Spleen (tissue), 11 donors: Measurements from ENCODE around the gene ALK. TPM values are rescaled to one million over a fixed set of nuclear protein-coding genes. Genes with fewer than 3 reads are reported as not detected.

Source experiments
- DNase-seq: peaks from one replicate; pipeline ENCODE4 v3.0.0-alpha.2; 2020
- H3K27ac ChIP-seq, 8 donors: fragments of 200-600 bp; sonication (generic) in 7 of 8; 1 replicate in 4 of 8; 2 replicates in 4 of 8; pipeline versions ENCODE4 v1.5.0 to v1.8.0; 2016 to 2021; ENCODE audit warnings: inconsistent platforms in 4 of 8, mild to moderate bottlenecking in 4 of 8, moderate library complexity in 1 of 8
- H3K27me3 ChIP-seq, 7 donors: fragments of 200-600 bp; sonication (generic) in 6 of 7; replicated peaks in 1 of 7; 1 replicate in 4 of 7; 2 replicates in 3 of 7; pipeline versions ENCODE4 v1.5.0 to v1.8.0; 2016 to 2021; ENCODE audit warnings: inconsistent platforms in 3 of 7, mild to moderate bottlenecking in 1 of 7
- H3K36me3 ChIP-seq, 6 donors: fragments of 200-600 bp; sonication (generic) in 5 of 6; 1 replicate in 4 of 6; 2 replicates in 2 of 6; pipeline versions ENCODE4 v1.5.0 to v1.8.0; 2016 to 2021; ENCODE audit warnings: inconsistent platforms in 2 of 6
- H3K4me1 ChIP-seq, 6 donors: fragments of 200-600 bp; sonication (generic) in 5 of 6; 1 replicate in 3 of 6; 2 replicates in 3 of 6; pipeline versions ENCODE4 v1.5.0 to v1.8.0; 2016 to 2021; ENCODE audit warnings: inconsistent platforms in 3 of 6
- H3K4me3 ChIP-seq, 8 donors: fragments of 200-600 bp; sonication (generic) in 7 of 8; 1 replicate in 4 of 8; 2 replicates in 4 of 8; pipeline versions ENCODE4 v1.5.0 to v1.8.0; 2016 to 2021; ENCODE audit warnings: inconsistent platforms in 4 of 8, mild to moderate bottlenecking in 4 of 8, moderate library complexity in 2 of 8
- H3K9me3 ChIP-seq, 8 donors: fragments of 200-600 bp; sonication (generic) in 7 of 8; 1 replicate in 4 of 8; 2 replicates in 4 of 8; pipeline versions ENCODE4 v1.5.0 to v1.8.0; 2016 to 2021; ENCODE audit warnings: inconsistent platforms in 4 of 8
- POLR2A ChIP-seq, 3 donors: fragments of 450-650 bp; IDR thresholded peaks; one replicate each; pipeline ENCODE4 v1.5.1; 2017; ENCODE audit warnings: antibody characterized with exemption in 3 of 3, mild to moderate bottlenecking in 1 of 3
- POLR2AphosphoS5 ChIP-seq, 3 donors: sonication (generic); formaldehyde crosslinking; IDR thresholded peaks; one replicate each; pipeline ENCODE4 v1.5.1; 2017; ENCODE audit warnings: antibody characterized with exemption in 3 of 3
- whole genome bisulfite sequencing, 5 donors: extraction: QIAGEN DNeasy Blood & Tissue Kit in 3 of 5; methylation state at CpG; one replicate each; pipeline versions ENCODE4 v1.1.5 to v1.1.7; 2013 to 2018; 5-methylcytosine and 5-hydroxymethylcytosine counted together
- intact Hi-C: fragments of 100-400 bp; cut with DNase I; formaldehyde crosslinking; loops from one replicate; pipeline ENCODE4 v1.15.0; 2023; ENCODE audit warnings: low total_unique reads
- polyA plus RNA-seq, 3 donors: library from polyadenylated mRNA; stranded (reverse); fragments of 200-250 nt; gene quantifications; one replicate each; pipeline ENCODE4 v1.2.1, GENCODE V29; 2013
- total RNA-seq, 7 donors: library from RNA; depleted of rRNA in 3 of 7; stranded (reverse); fragments of >200 nt in 3 of 7; fragmentation: NEBNext Ultra II Directional in 4 of 7; extraction: Animal tissue kit (Norgen Biotek cat#: 25700) in 4 of 7; gene quantifications; one replicate each; pipeline versions ENCODE4 v1.1.0 to v1.2.1, GENCODE V29; 2016 to 2021
- TF ChIP-seq, protein P1 (sequence below), 11 experiments: fragments of 200-600 bp in 7 of 11; fragments of 450-650 bp in 4 of 11; sonication (generic) in 4 of 11; IDR thresholded peaks in 8 of 11; conservative IDR thresholded peaks in 3 of 11; 1 replicate in 7 of 11; 2 replicates in 4 of 11; pipeline versions ENCODE4 v1.4.0 to v1.8.0; 2016 to 2021; ENCODE audit warnings: antibody characterized with exemption in 11 of 11, inconsistent platforms in 4 of 11, mild to moderate bottlenecking in 1 of 11
- donor health status: healthy with polysubstance abuse.
- donor health status: DM: no; HTN: no; CAD: no; lungs with moderate emphysema.
- donor health status: DM: no; HTN: no; CAD: no.
- donor health status: Bipolar disorder and iron deficiency.
- donor health status: healthy.
- donor health status: DM: no; HTN: no; CAD: no.
- donor health status: DM: yes; HTN: yes; CAD: no.

The ALK gene
- total and polyA plus RNA-seq, 10 donors: 0.03 to 0.28 (median 0.06) TPM; not detected in 7

DNA sequence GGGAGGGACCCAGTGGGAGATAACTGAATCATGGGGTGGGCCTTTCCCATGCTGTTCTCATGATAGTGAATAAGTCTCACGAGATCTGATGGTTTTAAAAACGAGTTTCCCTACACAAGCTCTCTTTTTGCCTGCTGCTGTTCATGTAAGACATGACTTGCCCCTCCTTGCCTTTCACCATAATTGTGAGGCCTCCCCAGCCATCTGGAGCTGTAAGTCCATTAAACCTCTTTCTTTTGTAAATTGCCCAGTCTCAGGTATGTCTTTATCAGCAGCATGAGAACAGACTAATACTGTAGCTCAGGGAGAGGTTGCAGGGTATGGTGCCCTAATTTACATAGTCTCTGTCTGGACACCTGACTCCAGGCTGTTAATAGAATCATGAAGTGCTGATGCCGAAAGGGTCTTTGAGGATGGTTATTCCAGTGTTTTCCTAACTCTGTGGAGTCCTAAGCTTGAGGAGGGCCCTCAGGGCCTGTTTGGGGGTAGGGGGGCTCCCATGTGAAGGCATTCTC, 343.2 kb downstream of the ALK start:
- Histone ChIP-seq H3K4me3 (no peak overlapping the region), H3K27ac (no peak overlapping the region), H3K4me1 (no peaks in the 10 kb centered on the region), H3K27me3 (peaks cover 0 to 11% (median 0%) of the 10 kb centered on the region in 7 donors), H3K36me3 (no peaks in the 10 kb centered on the region), H3K9me3 (no peaks in the 10 kb centered on the region)
- intact Hi-C loops: no loop called here
- DNase-seq: no peak
- no peak for TF ChIP-seq POLR2AphosphoS5 (IDR thresholded peaks at IDR 0.05)
- TF ChIP-seq POLR2A (IDR thresholded peaks at IDR 0.05): no peak
- TF ChIP-seq, protein P1, sequence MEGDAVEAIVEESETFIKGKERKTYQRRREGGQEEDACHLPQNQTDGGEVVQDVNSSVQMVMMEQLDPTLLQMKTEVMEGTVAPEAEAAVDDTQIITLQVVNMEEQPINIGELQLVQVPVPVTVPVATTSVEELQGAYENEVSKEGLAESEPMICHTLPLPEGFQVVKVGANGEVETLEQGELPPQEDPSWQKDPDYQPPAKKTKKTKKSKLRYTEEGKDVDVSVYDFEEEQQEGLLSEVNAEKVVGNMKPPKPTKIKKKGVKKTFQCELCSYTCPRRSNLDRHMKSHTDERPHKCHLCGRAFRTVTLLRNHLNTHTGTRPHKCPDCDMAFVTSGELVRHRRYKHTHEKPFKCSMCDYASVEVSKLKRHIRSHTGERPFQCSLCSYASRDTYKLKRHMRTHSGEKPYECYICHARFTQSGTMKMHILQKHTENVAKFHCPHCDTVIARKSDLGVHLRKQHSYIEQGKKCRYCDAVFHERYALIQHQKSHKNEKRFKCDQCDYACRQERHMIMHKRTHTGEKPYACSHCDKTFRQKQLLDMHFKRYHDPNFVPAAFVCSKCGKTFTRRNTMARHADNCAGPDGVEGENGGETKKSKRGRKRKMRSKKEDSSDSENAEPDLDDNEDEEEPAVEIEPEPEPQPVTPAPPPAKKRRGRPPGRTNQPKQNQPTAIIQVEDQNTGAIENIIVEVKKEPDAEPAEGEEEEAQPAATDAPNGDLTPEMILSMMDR (IDR thresholded peaks at IDR 0.05 in 8 of 11, conservative IDR thresholded peaks at IDR 0.05 in 3 of 11): no peak
- 71 to 83% (median 77%) methylated on average over 3 of the region's 3 CpGs for WGBS, 5 donors

DNA sequence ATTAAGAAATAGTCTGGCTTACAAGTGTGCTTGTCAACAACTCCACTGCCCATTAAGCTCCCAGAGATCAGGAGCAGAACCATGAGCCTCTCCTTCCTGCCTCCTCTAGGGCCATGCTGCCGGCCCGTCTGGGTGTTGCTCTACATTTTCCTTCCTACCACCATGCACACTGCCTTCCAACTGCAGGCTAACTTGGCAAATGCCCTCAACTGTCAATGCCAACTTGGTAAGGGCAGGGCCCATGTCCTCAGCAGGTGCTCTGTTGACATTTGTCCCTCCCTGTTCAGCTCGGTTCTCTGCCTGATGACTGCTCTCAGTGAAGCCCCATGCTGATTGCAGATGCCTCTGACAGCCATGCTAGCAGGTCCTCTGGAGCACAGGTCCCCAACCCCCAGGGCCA, 345.2 kb downstream of the ALK start:
- H3K27me3 ChIP-seq: peaks cover 0 to 11% (median 0%) of the 10 kb centered on the region in 7 donors
- H3K27ac ChIP-seq: no peak overlapping the region
- no peaks in the 10 kb centered on the region for H3K36me3 ChIP-seq
- 65 to 94% (median 77%) methylated on average over 3 of the region's 3 CpGs for whole genome bisulfite sequencing, 5 donors
- no peaks in the 10 kb centered on the region for H3K4me1 ChIP-seq
- H3K4me3 ChIP-seq: no peak overlapping the region
- no peaks in the 10 kb centered on the region for H3K9me3 ChIP-seq
- no peak for DNase-seq
- intact Hi-C loops: no loop called here
- TF ChIP-seq, protein P1 (IDR thresholded peaks at IDR 0.05 in 8 of 11, conservative IDR thresholded peaks at IDR 0.05 in 3 of 11): no peak
- no peak for TF ChIP-seq POLR2A (IDR thresholded peaks at IDR 0.05)
- no peak for TF ChIP-seq POLR2AphosphoS5 (IDR thresholded peaks at IDR 0.05)

DNA sequence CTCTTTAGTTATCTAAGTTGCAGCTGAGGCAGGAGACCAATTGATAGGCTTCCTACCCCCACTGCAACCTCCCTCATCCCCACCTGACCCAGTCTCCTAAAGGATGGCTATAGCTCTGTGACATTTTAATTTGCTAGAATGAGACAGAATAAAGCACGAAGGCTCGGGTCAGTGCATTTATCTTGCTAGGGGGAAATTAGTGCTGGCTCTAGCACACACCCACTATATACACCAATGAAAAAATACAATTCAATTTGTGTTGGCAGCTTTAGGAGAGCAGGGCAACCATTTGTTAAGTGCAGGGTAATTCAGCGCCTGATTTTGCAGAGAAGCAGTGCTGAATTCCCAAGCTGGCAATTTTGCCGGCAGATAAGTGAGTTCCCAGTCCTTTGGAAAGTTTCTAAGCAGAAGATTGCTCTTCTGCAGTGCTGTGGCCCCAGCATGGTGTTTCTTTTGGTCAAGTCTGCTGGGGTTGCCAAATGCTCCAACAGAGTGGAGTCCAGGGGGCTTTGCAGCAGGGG, 346.0 kb downstream of the ALK start:
- no peak overlapping the region for H3K4me3 ChIP-seq
- no peaks in the 10 kb centered on the region for H3K9me3 ChIP-seq
- WGBS, 5 donors: 76 to 95% (median 91%) methylated on average over 4 of the region's 4 CpGs
- H3K4me1 ChIP-seq: no peaks in the 10 kb centered on the region
- TF ChIP-seq POLR2AphosphoS5 (IDR thresholded peaks at IDR 0.05) (no peak), POLR2A (IDR thresholded peaks at IDR 0.05) (no peak)
- TF ChIP-seq, protein P1 (IDR thresholded peaks at IDR 0.05 in 8 of 11, conservative IDR thresholded peaks at IDR 0.05 in 3 of 11): no peak
- DNase-seq: no peak
- intact Hi-C loops: no loop called here
- no peaks in the 10 kb centered on the region for H3K36me3 ChIP-seq
- H3K27ac ChIP-seq: no peak overlapping the region
- H3K27me3 ChIP-seq: peaks cover 0 to 11% (median 0%) of the 10 kb centered on the region in 7 donors

DNA sequence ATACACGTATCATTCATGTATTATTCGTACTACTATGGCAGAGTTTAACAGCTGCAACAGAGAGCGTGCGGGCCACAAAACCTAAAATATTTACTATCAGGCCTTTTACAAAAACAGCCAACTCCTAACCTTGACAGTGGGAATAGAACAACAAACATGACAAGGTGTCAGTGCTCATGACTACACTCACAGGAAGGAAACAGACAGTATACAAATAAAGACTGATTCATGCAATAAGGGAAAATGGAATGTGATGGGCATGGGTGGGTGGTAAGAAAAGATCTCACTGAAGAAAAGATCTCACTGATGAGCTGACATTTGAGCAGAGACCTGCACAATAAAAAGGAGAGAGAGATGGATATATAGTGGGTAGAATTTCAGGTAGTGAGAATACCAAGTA, 347.8 kb downstream of the ALK start:
- no peak for DNase-seq
- H3K4me1 ChIP-seq: no peaks in the 10 kb centered on the region
- no peak overlapping the region for H3K4me3 ChIP-seq
- no peaks in the 10 kb centered on the region for H3K36me3 ChIP-seq
- H3K9me3 ChIP-seq: no peaks in the 10 kb centered on the region
- no peak overlapping the region for H3K27ac ChIP-seq
- H3K27me3 ChIP-seq: peaks cover 0 to 11% (median 0%) of the 10 kb centered on the region in 7 donors
- TF ChIP-seq POLR2AphosphoS5 (IDR thresholded peaks at IDR 0.05): no peak
- TF ChIP-seq, protein P1 (IDR thresholded peaks at IDR 0.05 in 8 of 11, conservative IDR thresholded peaks at IDR 0.05 in 3 of 11): no peak
- no peak for TF ChIP-seq POLR2A (IDR thresholded peaks at IDR 0.05)
- intact Hi-C loops: no loop called here
- 88 to 97% (median 92%) methylated on average over 4 of the region's 4 CpGs for WGBS, 5 donors
